GM19099 (cell line): ENCODE measurements around the gene MAOB.

Source experiments
- POLR2A ChIP-seq: IDR thresholded peaks from 3 replicates; pipeline ENCODE4 v1.6.1; 2011; ENCODE audit warnings: low read depth; ENCODE audit not compliant: insufficient read length; ENCODE audit errors: extremely low read depth

MAOB gene

GRCh38 chrX:43744284-43744683 lies 138.0 kb downstream of the MAOB start:
- no peak for TF ChIP-seq POLR2A

- no peak for TF ChIP-seq POLR2A
Measured at GRCh38 chrX:43743100-43743822, 139.0 kb downstream of the MAOB start.

- no peak for TF ChIP-seq POLR2A
Measured at GRCh38 chrX:43741843-43742573, 140.2 kb downstream of the MAOB start.

GRCh38 chrX:43735957-43736356 lies 146.3 kb downstream of the MAOB start:
- TF ChIP-seq POLR2A = no peak

GRCh38 chrX:43735534-43735933 lies 146.7 kb downstream of the MAOB start:
- no peak for TF ChIP-seq POLR2A

GRCh38 chrX:43734444-43734843 lies 147.8 kb downstream of the MAOB start:
- no peak for TF ChIP-seq POLR2A

GRCh38 chrX:43733699-43734098 lies 148.6 kb downstream of the MAOB start:
- no peak for TF ChIP-seq POLR2A

- TF ChIP-seq POLR2A = no peak
Measured at GRCh38 chrX:43731086-43731485, 151.2 kb downstream of the MAOB start.

GRCh38 chrX:43728966-43729365 lies 153.3 kb downstream of the MAOB start:
- TF ChIP-seq POLR2A = no peak

- no peak for TF ChIP-seq POLR2A
Measured at GRCh38 chrX:43728002-43728401, 154.2 kb downstream of the MAOB start.

- TF ChIP-seq POLR2A = no peak
Measured at GRCh38 chrX:43720961-43721360, 161.3 kb downstream of the MAOB start.

- no peak for TF ChIP-seq POLR2A
Measured at GRCh38 chrX:43720082-43720481, 162.2 kb downstream of the MAOB start.

GRCh38 chrX:43718956-43719355 lies 163.3 kb downstream of the MAOB start:
- no peak for TF ChIP-seq POLR2A

- TF ChIP-seq POLR2A = no peak
Measured at GRCh38 chrX:43718546-43718945, 163.7 kb downstream of the MAOB start.

GRCh38 chrX:43718081-43718480 lies 164.2 kb downstream of the MAOB start:
- TF ChIP-seq POLR2A = no peak

- TF ChIP-seq POLR2A = no peak
Measured at GRCh38 chrX:43717161-43717560, 165.1 kb downstream of the MAOB start.
